Activated CD4-positive, alpha-beta T cell treated with anti-CD3 and anti-CD28 coated beads, Interleukin-2, amount 10 ng/mL, durations not matched to agents 7 days and 5 days (primary cell): ENCODE measurements around the gene HIVEP1. TPM values are rescaled to one million over a fixed set of nuclear protein-coding genes. Genes with fewer than 3 reads are reported as not detected.

ENCODE experiments used
- CTCF ChIA-PET: fragments of 350-600 bp; sonication (Branson Sonifier 250); formaldehyde crosslinking; loops from one replicate; lab custom pipeline; 2021; ENCODE audit warnings: antibody characterized with exemption; lab: Charles Lee
- POLR2A ChIA-PET: fragments of 350-600 bp; sonication (Branson Sonifier 250); formaldehyde crosslinking; loops from one replicate; lab custom pipeline; 2021; ENCODE audit warnings: antibody characterized with exemption; lab: Charles Lee
- DNase-seq: peaks from one replicate; pipeline ENCODE4 v3.0.0-alpha.2; 2020
- H3K27ac Mint-ChIP-seq: one replicate; pipeline ENCODE4 v1.8.0; 2021; ENCODE audit warnings: mild to moderate bottlenecking, moderate library complexity, mixed read lengths
- H3K27me3 Mint-ChIP-seq: one replicate; pipeline ENCODE4 v1.8.0; 2021; ENCODE audit warnings: mixed read lengths
- H3K36me3 Mint-ChIP-seq: one replicate; pipeline ENCODE4 v1.8.0; 2021; ENCODE audit warnings: low read depth, mixed read lengths
- H3K4me1 Mint-ChIP-seq: one replicate; pipeline ENCODE4 v1.8.0; 2021; ENCODE audit warnings: mixed read lengths
- H3K4me3 Mint-ChIP-seq: one replicate; pipeline ENCODE4 v1.8.0; 2021; ENCODE audit warnings: mild to moderate bottlenecking, moderate library complexity, mixed read lengths
- H3K9me3 Mint-ChIP-seq: one replicate; pipeline ENCODE4 v1.8.0; 2021; ENCODE audit warnings: mixed read lengths
- total RNA-seq, 2 experiments: library from RNA; stranded (reverse); gene quantifications; one replicate each; pipeline ENCODE4 v1.2.3, GENCODE V29; 2021

HIVEP1 gene
- total RNA-seq, 2 experiments from 2014 or later, result 24.2 to 33.0 TPM

DNA sequence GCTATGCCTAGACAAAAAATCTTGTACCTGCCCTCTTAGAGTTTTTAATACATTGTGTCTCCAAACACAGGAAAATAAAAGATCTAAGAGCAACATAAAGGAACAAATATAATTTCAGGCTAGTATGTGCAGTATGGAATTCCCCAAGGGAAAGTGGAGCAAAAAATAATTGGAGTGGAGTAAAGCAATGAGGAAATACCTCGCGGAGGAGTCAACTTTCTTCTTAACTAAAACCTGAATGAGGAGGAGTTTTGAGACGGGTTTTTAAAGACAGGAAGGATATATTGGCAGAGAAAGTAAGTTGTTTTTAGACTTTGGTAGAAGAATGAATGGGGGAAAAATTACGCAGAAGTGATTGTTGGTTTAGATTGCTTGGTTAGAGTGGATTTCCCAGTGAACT is 14.0 kb downstream of the HIVEP1 start:
- Mint-ChIP-seq H3K4me1 (peaks cover 21% of the 10 kb centered on the region), H3K36me3 (peaks cover 67% of the 10 kb centered on the region), H3K27me3 (no peaks in the 10 kb centered on the region), H3K4me3 (peak overlapping the region; percentile 1), H3K27ac (peak overlapping the region; percentile 10), H3K9me3 (peaks cover 36% of the 10 kb centered on the region)
- CTCF ChIA-PET, result interaction anchor here (1.3 kb wide), 1 partner anchor 12 kb away, joined by 4 read pairs; no protein-coding TSS in a partner anchor
- no peak for DNase-seq
- POLR2A ChIA-PET, result no interaction called here

DNA sequence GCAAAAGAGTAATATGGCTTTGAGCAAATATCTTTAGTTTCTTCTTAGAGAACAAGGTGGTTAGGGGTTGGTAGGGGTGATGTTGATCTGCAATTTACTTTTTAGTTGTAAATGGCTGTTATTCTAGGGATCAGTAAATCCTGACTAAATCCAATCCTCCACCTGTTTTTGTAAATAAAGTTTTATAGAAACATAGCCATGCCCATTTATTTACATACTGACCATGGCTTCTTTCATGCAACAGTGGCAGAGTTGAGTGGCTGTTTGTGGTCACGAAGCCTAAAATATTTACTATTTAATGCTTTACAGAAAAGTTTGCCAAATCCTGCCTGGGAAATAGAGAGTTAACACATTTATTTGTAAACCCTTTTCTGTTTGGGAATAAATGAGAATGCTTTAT is 14.7 kb downstream of the HIVEP1 start:
- H3K27ac Mint-ChIP-seq, result no peak overlapping the region

GRCh38 chr6:12028213-12028612 is 16.1 kb downstream of the HIVEP1 start:
- Mint-ChIP-seq H3K4me1 (peaks cover 26% of the 10 kb centered on the region), H3K27ac (no peak overlapping the region), H3K9me3 (peaks cover 34% of the 10 kb centered on the region), H3K27me3 (no peaks in the 10 kb centered on the region), H3K4me3 (no peak overlapping the region), H3K36me3 (peaks cover 59% of the 10 kb centered on the region)
- DNase-seq, result no peak
- POLR2A ChIA-PET, result no interaction called here
- CTCF ChIA-PET, result interaction anchor here (1.0 kb wide), 1 partner anchor 10 kb away, joined by 4 read pairs; no protein-coding TSS in a partner anchor

More for the DNA sequence above, 14.7 kb downstream of the HIVEP1 start:
- Mint-ChIP-seq H3K9me3 (peaks cover 34% of the 10 kb centered on the region), H3K4me3 (no peak overlapping the region), H3K36me3 (peaks cover 64% of the 10 kb centered on the region), H3K4me1 (peaks cover 20% of the 10 kb centered on the region), H3K27me3 (no peaks in the 10 kb centered on the region)
- DNase-seq, result no peak
- POLR2A ChIA-PET, result no interaction called here
- CTCF ChIA-PET, result no interaction called here

GRCh38 chr6:12029979-12030737 is 18.0 kb downstream of the HIVEP1 start:
- ChIA-PET CTCF (interaction anchor here (1.3 kb wide), 1 partner anchor 12 kb away, joined by 5 read pairs; no protein-coding TSS in a partner anchor), POLR2A (no interaction called here)
- H3K27me3 Mint-ChIP-seq, result no peaks in the 10 kb centered on the region
- no peak overlapping the region for H3K4me3 Mint-ChIP-seq
- no peak for DNase-seq
- H3K36me3 Mint-ChIP-seq, result peaks cover 51% of the 10 kb centered on the region
- peaks cover 37% of the 10 kb centered on the region for H3K4me1 Mint-ChIP-seq
- H3K27ac Mint-ChIP-seq, result no peak overlapping the region
- peaks cover 28% of the 10 kb centered on the region for H3K9me3 Mint-ChIP-seq

DNA sequence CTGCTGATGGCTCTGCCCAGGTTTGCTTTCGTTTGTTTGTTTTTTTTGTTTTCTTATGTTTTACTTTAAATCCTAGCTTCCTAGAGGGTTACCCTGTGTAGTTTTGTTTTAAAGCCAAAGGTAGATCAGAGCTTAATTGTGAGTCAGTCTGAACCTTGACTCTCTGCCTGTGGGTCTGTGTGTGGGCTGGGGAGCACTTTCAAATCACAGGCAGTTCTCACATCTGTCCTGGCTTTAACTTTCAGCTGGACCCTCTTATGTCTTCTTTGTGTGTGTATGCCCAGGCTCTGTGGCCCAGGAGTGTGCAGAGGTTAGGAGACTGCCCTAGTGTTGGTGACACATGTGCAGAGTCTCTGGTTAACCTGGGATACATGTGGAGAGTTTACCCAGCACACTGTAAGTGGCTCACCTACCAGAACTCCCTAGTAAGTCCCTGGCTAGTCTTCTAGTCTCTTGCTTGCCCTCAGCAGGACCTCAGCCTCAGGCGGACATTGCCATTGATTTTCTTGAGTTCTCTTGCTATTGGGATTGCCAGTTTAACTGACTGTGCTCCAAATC is 19.0 kb downstream of the HIVEP1 start:
- H3K4me1 Mint-ChIP-seq, result peaks cover 37% of the 10 kb centered on the region
- no peak for DNase-seq
- peaks cover 46% of the 10 kb centered on the region for H3K36me3 Mint-ChIP-seq
- peaks cover 26% of the 10 kb centered on the region for H3K9me3 Mint-ChIP-seq
- no peak overlapping the region for H3K4me3 Mint-ChIP-seq
- POLR2A ChIA-PET, result no interaction called here
- no peak overlapping the region for H3K27ac Mint-ChIP-seq
- no peaks in the 10 kb centered on the region for H3K27me3 Mint-ChIP-seq
- CTCF ChIA-PET, result interaction anchor here (1.3 kb wide), 1 partner anchor 13 kb away, joined by 5 read pairs; no protein-coding TSS in a partner anchor

DNA sequence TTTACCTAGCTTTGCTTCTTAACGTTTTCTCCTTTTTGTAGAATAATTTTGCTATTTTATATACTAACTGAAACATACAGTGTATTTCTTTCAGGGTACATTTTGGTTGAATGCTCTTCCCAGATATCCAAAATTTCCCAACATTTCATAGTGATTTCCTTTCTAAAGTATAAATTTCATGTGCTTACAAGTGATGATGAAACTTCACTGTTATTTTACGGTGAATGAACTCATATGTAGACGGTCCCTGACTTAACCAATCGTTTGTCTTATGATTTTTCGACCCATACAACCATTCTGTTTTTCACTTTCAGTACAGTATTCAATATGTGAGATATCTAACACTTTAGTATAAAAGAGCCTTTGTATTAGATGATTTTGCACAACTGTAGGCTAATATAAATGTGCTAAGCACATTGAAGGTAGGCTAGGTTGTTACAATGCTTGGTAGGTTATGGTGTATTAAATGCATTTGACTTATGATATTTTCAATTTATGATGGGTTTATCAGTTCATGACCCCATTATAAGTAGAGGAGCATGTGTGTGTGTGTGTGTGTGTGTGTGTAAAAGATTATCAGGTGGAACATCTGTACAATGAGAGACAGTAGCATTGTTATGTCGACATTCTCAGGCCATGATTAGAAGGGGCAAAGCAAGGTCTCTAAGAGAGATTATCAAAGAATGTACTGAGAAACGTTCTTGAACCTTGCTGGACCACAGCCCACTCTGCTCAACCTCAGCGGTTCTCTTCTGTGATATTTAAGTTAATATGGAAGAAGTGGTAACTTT is 20.9 kb downstream of the HIVEP1 start:
- Mint-ChIP-seq H3K36me3 (peaks cover 38% of the 10 kb centered on the region), H3K4me3 (no peak overlapping the region), H3K27me3 (no peaks in the 10 kb centered on the region), H3K27ac (no peak overlapping the region), H3K4me1 (peaks cover 49% of the 10 kb centered on the region), H3K9me3 (peaks cover 15% of the 10 kb centered on the region)
- no peak for DNase-seq
- ChIA-PET CTCF (no interaction called here), POLR2A (no interaction called here)

DNA sequence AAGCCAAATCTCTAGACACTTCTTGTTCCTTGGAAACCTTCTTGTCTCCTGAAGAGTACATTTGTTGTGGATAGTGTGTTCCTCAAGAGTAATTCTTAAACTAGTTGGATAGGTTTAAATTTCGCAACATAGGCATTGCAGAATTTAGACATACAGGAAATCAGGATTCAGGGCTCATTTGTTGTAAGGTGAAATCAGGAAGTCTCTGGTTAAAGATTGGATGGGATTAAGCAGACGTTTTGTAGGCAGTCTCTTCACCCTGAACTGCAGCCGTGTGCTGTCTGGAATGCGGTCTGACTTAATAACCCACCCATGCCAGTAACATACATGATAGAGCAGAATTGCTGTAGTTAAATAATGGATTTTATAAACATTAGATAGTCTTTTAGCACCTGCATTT is 21.7 kb downstream of the HIVEP1 start:
- DNase-seq, result no peak
- peaks cover 56% of the 10 kb centered on the region for H3K4me1 Mint-ChIP-seq
- ChIA-PET POLR2A (no interaction called here), CTCF (interaction anchor here (1.0 kb wide), 1 partner anchor 16 kb away, joined by 4 read pairs; no protein-coding TSS in a partner anchor)
- H3K4me3 Mint-ChIP-seq, result no peak overlapping the region
- H3K27me3 Mint-ChIP-seq, result no peaks in the 10 kb centered on the region
- peaks cover 12% of the 10 kb centered on the region for H3K9me3 Mint-ChIP-seq
- peaks cover 30% of the 10 kb centered on the region for H3K36me3 Mint-ChIP-seq
- H3K27ac Mint-ChIP-seq, result no peak overlapping the region

GRCh38 chr6:12034349-12034748 is 22.2 kb downstream of the HIVEP1 start:
- Mint-ChIP-seq H3K4me1 (peaks cover 59% of the 10 kb centered on the region), H3K4me3 (no peak overlapping the region), H3K36me3 (peaks cover 26% of the 10 kb centered on the region), H3K27ac (no peak overlapping the region), H3K27me3 (no peaks in the 10 kb centered on the region), H3K9me3 (peaks cover 7% of the 10 kb centered on the region)
- DNase-seq, result no peak
- ChIA-PET CTCF (interaction anchor here (1.0 to 1.1 kb wide), 2 partner anchors 13 to 15 kb away, joined by 3 to 4 read pairs; no protein-coding TSS in a partner anchor), POLR2A (interaction anchor here (0.6 kb wide), 1 partner anchor 99 kb away, joined by 3 read pairs; no protein-coding TSS in a partner anchor)

- peaks cover 5% of the 10 kb centered on the region for H3K9me3 Mint-ChIP-seq
- H3K36me3 Mint-ChIP-seq, result peaks cover 23% of the 10 kb centered on the region
- POLR2A ChIA-PET, result interaction anchor here (0.6 kb wide), 1 partner anchor 99 kb away, joined by 3 read pairs; no protein-coding TSS in a partner anchor
- H3K4me3 Mint-ChIP-seq, result no peak overlapping the region
- H3K27me3 Mint-ChIP-seq, result no peaks in the 10 kb centered on the region
- CTCF ChIA-PET, result interaction anchor here (1.0 to 1.1 kb wide), 2 partner anchors 14 to 15 kb away, joined by 3 to 4 read pairs; no protein-coding TSS in a partner anchor
- no peak overlapping the region for H3K27ac Mint-ChIP-seq
- no peak for DNase-seq
- H3K4me1 Mint-ChIP-seq, result peaks cover 61% of the 10 kb centered on the region
Observed at GRCh38 chr6:12034837-12035236, 22.7 kb downstream of the HIVEP1 start.

DNA sequence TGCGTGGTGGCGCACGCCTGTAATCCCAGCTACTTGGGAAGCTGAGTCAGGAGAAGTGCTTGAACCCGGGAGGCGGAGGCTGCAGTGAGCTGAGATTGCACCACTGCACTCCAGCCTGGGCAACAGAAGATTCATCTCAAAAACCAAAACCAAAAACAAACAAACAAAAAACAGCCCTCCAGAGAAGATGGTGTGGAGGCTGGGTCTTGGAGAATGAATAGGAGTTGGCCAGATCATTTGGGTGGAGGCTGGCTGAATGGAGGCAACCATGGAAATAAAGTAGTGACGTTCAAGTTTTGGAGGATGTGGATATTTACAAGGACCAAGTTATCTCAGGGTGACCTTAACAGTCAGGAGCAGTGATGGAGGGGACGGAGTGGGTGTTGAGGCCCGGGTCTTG is 24.7 kb downstream of the HIVEP1 start:
- Mint-ChIP-seq H3K27me3 (no peaks in the 10 kb centered on the region), H3K36me3 (peaks cover 23% of the 10 kb centered on the region), H3K9me3 (peaks cover 6% of the 10 kb centered on the region), H3K4me1 (peaks cover 67% of the 10 kb centered on the region), H3K4me3 (no peak overlapping the region), H3K27ac (no peak overlapping the region)
- DNase-seq, result no peak
- CTCF ChIA-PET, result no interaction called here
- POLR2A ChIA-PET, result no interaction called here

- H3K4me3 Mint-ChIP-seq, result peak overlapping the region; percentile 10
- H3K36me3 Mint-ChIP-seq, result peaks cover 21% of the 10 kb centered on the region
- H3K27me3 Mint-ChIP-seq, result no peaks in the 10 kb centered on the region
- H3K27ac Mint-ChIP-seq, result peak overlapping the region; percentile 34
- ChIA-PET POLR2A (no interaction called here), CTCF (no interaction called here)
- H3K4me1 Mint-ChIP-seq, result peaks cover 65% of the 10 kb centered on the region
- H3K9me3 Mint-ChIP-seq, result peaks cover 6% of the 10 kb centered on the region
- DNase-seq, result no peak
Observed at GRCh38 chr6:12037798-12038197, 25.7 kb downstream of the HIVEP1 start.
